ENCODE measurements around the gene ZXDB.
"Not testable (repeated sequence)": the region's sequence is repeated elsewhere in the genome, so short reads cannot be mapped to it uniquely, and the experiment has no call there.

Gene ZXDB

DNA sequence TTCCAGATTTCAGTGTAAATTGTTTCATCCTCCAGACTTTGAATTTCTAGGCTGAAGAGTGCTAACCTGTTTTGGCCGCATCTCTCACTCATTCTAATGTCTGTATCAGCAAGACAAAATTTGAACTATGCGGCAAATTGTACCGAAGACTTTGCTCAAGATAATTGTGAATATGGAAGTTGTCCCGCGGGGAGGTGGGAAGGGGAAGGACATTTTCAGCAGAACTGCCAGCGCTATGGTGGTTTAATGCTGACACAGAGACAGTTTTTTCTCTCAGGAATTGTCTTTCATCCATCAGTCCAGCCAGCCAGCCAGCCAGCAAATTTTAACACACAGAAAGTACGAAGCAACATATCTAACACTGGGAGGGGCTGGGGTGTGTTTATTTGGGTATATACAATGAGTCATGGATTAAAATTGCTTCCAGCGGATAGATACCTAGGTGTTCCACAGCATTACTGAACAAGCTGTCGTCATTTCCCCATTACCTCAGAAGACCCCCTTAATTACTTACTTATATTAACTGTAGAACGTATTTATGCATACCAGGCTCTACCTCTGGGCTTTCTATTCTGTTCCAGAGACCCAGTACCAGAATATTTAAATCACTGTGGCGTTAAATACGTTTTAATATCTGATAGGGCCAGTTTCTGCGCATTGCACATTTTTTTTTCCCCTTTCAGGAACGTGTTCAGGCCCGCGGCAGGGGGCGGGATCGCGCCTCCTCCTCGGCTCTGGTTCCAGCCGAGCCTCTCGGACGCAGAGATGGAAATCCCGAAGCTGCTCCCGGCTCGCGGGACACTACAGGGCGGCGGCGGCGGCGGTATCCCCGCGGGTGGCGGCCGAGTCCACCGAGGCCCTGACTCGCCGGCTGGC lies at the start of gene ZXDB:
ZXDB (plus strand) TSS at position 728 of the 876 bp plus-strand sequence; CDS start at position 766, 38 bp downstream.
- DNase-seq (ENCODE audit: low spot score), result not testable (repeated sequence)

DNA sequence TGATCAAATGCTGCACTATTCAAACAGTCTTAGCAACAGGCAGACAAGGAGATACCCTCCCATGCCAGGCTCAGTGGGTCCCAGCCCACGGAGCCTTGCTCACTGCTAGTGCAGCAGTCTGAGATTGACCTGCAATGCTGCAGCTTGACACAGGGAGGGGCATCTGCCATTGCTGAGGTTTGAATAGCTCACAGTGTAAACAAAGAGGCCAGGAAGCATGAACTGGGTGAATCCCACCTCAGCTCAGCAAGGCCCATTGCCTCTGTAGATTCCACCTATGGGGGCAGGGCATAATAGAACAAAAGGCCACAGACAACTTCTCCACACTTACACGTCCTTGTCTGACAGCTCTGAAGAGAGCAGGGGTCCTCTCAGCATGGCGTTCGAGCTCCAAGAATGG lies 26.6 kb upstream of the ZXDB start:
- no peak for DNase-seq (ENCODE audit: low spot score)

DNA sequence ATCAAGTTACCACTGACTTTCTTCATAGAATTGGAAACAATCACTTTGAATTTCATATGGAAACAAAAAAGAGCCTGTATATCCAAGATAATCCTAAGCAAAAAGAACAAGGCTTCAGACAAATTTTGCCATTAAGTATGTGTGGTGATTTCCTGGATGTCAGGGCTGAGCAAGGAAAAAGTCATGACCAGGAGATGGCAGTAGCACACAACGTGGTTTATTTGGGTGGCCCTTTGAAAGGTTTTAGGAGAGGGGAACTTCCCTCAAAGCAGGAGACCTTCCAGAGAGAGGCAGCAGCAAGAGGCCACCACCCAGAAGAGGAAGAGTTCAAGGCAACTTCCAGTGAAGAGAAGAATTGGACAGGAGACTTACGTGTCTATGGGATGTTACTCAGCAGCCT lies 18.1 kb upstream of the ZXDB start:
- no peak for DNase-seq (ENCODE audit: low spot score)

DNA sequence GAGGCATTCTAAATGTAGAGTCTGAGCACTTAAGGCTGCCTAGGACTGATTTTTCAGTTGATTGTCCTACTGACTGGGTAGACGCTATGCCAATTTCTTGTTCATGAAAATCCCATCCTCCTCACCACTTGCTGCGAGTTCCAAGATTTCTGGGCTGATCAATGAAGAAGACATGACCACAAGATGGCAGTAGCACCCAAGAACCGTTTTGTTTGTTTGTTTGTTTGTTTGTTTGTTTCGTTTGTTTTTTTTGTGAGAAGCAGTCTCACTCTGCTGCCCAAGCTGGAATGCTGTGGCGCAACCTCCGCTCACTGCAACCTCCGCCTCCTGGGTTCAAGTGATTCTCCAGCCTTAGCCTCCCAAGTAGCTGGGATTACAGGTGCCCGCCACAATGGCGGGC lies 8.9 kb upstream of the ZXDB start:
- not testable (repeated sequence) for DNase-seq (ENCODE audit: low spot score)

DNA sequence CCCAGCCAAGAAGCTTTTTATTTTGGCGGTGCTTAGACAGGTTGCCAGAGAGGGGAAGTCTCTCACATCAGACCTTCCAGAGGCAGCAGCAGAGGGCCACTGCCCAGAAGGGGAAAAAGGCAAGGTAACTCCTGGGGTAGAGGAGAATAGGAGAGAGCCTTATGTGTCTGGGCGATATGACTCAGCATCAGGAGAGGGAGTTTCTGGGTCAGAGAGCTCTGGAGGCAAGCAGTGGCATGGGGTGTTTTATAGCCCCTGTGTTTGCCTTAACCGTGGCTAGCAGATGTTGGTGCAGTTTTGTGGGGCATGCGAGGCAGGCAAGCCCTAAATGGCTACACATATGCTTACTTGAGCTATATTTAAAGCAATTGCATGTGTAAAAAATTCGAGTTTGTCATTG lies 8.3 kb upstream of the ZXDB start:
- DNase-seq (ENCODE audit: low spot score), result no peak

DNA sequence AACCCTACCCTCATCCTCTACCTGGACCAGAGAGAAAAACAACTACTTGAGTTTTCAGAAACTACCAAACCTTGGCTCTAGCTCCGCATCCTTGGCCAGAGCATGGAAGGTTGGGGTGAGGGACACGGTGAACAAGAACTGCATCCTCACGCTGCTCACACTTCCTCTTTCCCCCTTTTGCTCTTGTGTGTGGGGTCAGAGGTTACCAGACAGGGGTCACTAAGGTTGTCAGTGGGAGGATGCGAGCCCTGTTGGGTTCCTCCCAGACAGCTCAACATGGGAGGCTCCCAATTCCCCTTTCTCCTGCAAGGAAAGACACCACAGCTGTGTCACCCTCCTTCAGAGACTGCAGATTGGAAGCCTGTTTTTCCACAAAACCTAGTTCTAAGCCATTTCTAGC lies 5.5 kb upstream of the ZXDB start:
- no peak for DNase-seq (ENCODE audit: low spot score)

DNA sequence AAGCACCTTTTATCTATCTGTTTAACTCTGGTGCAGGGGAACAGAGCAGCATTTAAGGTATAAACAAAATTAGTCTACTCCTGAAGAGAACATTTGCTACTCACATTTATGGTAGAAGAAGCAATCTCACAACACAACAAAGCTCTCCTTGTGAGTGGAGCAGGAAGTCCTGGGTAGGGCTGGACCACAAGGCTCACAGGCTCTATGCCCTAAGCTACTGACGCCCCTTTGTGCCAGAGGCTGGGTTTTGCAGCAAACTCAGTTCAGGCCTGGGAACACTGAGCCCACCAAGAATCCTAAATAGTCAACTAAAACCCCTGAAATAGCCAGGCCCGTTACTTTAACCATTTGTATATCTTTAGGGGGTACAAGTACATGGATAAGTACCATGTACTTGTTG lies 4.7 kb upstream of the ZXDB start:
- DNase-seq (ENCODE audit: low spot score), result no peak

DNA sequence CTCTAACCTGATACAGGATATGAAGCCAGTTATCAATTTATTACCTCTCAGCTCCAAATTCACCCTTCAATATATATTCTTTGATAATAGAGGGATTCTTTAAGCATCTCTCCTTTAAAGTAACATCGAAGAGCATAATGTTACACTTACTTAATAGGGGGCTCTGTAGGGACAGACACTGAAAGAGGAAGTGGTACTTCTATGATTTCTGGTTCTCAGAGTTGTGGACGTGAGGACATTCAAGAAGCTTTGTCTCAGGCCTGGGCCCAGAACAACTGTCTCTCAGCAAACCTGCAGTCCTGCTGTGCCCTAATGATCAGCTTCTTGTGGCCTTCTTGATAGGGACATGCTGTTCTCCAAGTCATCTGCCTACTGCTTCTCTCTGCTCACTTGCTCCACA lies 4.2 kb upstream of the ZXDB start:
- DNase-seq (ENCODE audit: low spot score), result no peak

DNA sequence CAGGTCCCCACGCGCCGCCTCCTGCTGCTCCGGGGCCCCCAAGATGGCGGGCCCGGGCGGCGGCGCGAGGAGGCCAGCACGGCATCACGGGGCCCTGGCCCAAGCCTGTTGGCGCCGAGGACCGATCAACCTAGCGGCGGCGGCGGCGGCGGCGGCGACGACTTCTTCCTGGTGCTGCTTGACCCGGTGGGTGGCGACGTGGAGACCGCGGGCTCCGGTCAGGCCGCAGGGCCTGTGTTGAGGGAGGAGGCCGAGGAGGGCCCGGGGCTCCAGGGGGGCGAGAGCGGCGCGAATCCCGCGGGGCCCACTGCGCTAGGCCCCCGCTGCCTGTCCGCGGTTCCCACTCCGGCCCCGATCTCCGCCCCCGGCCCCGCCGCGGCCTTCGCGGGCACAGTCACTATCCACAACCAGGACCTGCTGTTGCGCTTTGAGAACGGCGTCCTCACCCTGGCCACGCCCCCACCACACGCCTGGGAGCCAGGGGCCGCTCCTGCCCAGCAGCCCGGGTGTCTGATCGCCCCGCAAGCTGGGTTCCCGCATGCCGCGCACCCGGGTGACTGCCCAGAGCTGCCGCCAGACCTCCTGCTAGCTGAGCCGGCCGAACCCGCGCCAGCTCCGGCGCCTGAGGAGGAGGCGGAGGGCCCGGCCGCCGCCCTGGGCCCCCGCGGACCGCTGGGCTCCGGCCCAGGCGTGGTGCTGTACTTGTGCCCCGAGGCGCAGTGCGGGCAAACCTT lies 516 bp downstream of the ZXDB start:
- DNase-seq (ENCODE audit: low spot score), result peak; percentile 68

DNA sequence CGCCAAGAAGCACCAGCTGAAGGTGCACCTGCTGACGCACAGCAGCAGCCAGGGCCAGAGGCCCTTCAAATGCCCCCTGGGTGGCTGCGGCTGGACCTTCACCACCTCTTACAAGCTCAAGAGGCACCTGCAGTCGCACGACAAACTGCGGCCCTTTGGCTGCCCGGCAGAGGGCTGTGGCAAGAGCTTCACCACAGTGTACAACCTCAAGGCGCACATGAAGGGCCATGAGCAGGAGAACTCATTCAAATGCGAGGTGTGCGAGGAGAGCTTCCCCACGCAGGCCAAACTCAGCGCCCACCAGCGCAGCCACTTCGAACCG lies 1.0 kb downstream of the ZXDB start:
- not testable (repeated sequence) for DNase-seq (ENCODE audit: low spot score)

DNA sequence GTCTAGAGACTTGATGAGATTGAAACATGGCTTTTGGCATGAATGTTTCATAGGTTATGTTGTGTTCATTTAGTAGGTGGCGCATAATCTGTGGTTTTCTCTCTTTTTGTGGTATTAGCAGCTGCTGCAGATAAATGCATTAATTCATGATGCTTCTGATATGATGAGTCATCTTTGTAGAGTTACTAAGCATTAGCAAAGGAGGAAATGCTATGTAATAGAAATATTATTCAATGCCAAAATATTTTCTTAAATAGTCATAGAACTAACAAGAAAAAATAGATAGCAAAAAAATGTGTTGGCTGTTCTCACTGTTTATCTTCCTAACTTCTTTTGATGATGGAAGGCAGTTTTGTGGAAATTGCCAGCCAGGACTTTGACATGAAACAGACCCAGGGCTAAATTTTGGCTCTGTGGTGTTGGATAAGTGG lies 3.6 kb downstream of the ZXDB start:
- no peak for DNase-seq (ENCODE audit: low spot score)

DNA sequence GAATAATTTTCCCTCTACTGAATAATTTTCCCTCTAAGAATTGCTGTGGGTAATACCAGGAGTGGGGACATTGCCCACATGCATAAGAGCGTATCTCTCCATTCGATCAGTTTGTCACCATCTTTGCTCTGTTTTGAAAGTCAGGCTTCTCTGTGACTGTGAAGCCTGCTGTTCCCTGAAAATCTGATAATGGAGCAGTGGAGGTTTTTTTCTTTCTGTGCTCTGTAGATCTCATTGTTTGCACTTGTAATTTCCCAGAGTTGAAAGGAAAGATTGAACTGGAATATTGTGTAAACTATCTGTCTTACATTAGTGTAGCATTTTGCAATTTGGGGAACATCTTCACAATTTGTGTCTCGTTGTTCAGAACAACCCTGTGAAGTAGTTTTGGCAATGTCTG lies 4.3 kb downstream of the ZXDB start:
- no peak for DNase-seq (ENCODE audit: low spot score)

DNA sequence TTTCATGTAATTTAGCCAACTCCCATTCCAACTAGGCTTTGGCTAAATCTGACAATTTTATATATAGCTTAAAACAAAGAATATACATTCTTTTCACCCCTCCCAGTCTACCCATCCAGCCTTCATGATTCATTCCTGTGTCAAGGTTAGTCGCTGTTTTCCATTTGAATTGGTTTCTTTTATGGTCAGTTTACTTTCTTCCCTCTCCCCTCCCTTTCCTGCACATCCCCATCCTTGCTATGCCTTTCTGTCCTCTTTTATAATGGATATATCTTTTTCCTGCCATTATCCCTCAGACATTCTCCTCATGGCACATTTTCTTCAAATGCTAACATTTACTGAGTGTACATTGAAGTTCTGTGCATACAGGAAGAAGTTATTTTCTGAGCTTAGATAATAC lies 4.7 kb downstream of the ZXDB start:
- DNase-seq (ENCODE audit: low spot score), result no peak

DNA sequence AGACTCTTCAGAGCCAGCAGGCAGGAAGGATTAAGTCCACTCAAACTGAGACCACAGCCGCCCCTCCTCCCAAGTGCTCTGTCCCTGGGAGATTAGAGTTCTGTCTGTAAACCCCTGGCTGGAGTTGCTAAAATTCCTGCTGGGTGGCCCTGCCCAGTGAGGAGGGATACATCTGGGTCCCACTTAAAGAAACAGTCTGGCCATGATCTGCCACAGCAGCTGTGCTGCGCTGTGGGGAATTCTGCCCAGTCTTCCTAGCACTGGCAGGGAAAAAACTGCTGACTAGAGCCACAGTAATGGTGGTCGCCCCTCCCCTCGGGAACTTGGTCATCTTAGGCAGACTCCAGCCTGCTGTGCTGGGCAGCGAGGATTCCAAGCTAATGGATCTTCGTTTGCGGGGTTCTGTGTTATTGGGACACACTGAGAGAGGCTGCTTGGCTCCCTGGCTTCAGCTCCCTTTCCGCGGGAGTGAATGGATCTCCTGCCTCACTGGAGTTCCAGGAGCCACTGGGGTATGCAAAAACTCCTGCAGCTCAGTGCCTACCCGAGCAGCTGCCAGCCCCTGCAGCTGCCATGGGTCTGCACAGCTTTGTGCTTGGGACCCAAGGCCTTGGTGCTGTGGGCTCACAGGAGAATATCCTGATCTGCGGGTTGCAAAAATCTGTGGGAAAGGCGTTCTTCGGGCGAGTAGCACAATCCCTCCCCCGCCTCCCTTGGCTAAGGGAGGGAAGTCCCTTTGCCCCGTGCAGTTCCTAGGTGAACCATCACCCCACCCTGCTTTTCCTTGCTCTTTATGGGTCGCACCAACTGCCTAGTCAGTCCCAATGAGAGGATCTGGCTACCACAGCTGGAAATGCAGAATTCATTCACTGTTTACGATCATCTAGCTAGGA lies 15.7 kb downstream of the ZXDB start:
- DNase-seq (ENCODE audit: low spot score), result no peak

DNA sequence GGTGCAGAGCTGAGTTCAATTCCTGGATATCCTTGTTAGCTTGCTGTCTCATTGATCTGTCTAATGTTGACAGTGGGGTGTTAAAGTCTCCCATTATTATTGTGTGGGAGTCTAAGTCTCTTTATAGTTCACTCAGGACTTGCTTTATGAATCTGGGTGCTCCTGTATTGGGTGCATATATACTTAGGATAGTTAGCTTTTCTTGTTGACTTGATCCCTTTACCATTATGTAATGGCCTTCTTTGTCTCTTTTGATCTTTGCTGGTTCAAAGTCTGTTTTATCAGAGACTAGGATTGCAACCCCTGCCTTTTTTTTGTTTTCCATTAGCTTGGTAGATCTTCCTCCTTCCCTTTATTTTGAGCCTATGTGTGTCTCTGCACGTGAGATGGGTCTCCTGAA lies 21.5 kb downstream of the ZXDB start:
- not testable (repeated sequence) for DNase-seq (ENCODE audit: low spot score)

DNA sequence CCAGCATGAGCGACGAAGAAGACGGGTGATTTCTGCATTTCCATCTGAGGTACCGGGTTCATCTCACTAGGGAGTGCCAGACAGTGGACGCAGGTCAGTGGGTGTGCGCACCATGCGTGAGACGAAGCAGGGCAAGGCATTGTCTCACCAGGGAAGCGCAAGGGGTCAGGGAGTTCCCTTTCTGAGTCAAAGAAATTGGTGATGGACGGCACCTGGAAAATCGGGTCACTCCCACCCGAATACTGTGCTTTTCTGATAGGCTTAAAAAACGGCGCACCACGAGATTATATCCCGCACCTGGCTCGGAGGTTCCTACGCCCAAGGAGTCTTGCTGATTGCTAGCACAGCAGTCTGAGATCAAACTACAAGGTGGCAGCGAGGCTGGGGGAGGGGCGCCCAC lies 37.6 kb downstream of the ZXDB start:
- not testable (repeated sequence) for DNase-seq (ENCODE audit: low spot score)

DNA sequence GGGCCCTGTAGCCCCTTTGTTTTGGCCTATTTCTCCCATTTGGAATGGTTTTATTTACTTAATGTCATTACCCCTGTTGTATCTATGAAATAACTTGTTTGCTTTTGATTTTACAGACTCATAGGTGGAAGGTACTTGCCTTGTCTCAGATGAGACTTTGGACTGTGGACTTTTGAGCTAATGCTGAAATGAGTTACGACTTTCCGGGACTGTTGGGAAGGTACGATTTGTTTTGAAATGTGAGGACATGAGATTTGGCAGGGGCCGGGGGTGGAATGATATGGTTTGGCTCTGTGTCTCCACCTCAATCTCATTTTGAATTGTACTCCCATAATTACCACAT lies 48.8 kb downstream of the ZXDB start:
- no peak for DNase-seq (ENCODE audit: low spot score)

DNA sequence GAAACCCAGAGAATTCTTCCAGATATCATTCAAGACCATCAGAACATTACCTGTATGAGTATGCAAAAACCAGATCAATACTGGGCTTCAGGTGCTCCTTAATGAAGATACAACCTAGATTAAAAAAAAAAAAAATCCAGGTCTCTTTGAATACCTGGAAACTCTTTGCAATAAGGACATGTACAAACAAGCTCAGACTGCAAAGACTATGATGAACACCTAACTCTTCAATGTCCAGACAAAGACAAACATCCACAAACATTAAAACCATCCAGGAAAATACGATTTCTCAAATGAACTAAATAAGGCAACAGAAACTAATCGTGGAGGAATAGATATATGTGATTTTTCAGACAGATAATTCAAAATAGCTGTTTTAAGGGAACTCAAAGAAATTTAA lies 49.5 kb downstream of the ZXDB start:
- no peak for DNase-seq (ENCODE audit: low spot score)

DNA sequence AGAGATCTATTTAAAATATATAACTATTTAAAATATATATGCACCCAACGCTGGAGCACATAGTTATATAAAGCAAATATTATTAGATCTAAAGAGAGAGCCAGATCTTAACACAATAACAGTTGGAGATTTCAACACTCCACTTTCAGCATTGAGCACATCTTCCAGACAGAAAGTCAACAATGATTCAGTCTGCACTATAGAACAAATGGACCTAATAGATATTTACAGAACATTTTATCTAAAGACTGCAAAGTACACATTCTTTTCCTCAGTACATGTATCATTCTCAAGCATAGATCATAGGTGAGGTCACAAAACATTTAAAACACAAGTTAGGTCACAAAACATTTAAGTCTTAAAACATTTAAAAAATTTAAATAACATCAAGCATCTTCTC lies 51.9 kb downstream of the ZXDB start:
- no peak for DNase-seq (ENCODE audit: low spot score)

DNA sequence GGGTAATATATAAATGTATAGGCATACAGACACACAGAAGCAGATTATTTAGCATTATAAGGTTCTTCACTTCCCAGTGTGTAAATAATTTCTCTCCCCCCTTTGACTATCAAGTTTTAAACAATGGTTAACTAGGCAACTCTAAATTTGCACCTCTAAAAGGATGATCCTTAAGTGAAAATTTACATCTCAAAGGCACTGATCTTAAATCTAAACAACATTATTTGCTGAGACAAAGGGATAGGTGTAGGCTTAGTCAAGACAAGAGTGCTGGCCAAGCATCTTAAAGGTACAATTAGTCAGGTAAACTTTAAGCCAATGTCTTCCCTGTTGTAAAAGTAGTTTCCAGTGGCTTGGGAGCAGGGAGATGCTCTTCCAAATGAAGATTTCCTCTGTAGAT lies 55.2 kb downstream of the ZXDB start:
- DNase-seq (ENCODE audit: low spot score), result no peak

All from left forelimb (tissue), 1 donor.